Right renal cortex interstitium (tissue), 3 donors: ENCODE results near the gene ZNF695. TPM values are rescaled to one million over a fixed set of nuclear protein-coding genes. Genes with fewer than 3 reads are reported as not detected.
A peak's percentile ranks its signal among the peaks of the same experiment; 100 is the strongest.
"Not testable (repeated sequence)": the region's sequence is repeated elsewhere in the genome, so short reads cannot be mapped to it uniquely, and the experiment has no call there.

Experiments used
- DNase-seq, 3 donors: peaks; one replicate each; pipeline ENCODE4 v3.0.0-alpha.2; 2013; ENCODE audit warnings: low read depth in 3 of 3, low spot score in 2 of 3
- polyA plus RNA-seq, 3 donors: library from polyadenylated mRNA; unstranded; fragments of 120-200 nt; gene quantifications; one replicate each; pipeline ENCODE4 v1.2.1, GENCODE V29; 2013; ENCODE audit not compliant: insufficient read length in 3 of 3

Gene ZNF695
- polyA plus RNA-seq: 1 to 10 TPM; 3.5 to 5.5 (median 4.5) TPM

GRCh38 chr1:247007511-247008405 lies at the start of gene ZNF695:
ZNF695 (minus strand) TSS chr1:247008057; CDS start chr1:247007908, 149 bp downstream.
- DNase-seq: peak; percentile 80 to 91 (median 83)

- no peak for DNase-seq
Measured at GRCh38 chr1:247056071-247056470, 48.2 kb upstream of the ZNF695 start.

DNA sequence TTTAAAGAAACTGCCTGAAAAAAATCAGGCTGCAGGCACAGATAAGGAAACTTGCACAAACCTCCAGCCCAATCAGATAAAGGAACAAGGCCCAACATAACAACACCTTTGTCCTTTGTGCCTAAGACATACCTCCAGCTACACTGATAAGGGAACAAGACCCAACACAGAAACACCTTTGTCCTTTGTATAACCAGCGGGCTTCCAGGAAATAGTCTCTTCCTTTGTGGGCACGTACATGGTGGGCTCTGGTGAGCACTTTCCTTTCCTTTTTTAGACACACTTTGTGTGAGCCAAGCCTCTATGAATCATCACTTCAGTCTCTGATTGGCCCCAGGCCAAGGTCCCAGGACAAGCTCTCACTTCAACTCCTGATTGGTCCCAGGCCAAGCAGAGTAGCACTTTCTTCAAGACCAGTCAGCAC lies 47.1 kb upstream of the ZNF695 start:
- DNase-seq: no peak

- no peak for DNase-seq
Measured at GRCh38 chr1:247047702-247048101, 39.8 kb upstream of the ZNF695 start.

DNA sequence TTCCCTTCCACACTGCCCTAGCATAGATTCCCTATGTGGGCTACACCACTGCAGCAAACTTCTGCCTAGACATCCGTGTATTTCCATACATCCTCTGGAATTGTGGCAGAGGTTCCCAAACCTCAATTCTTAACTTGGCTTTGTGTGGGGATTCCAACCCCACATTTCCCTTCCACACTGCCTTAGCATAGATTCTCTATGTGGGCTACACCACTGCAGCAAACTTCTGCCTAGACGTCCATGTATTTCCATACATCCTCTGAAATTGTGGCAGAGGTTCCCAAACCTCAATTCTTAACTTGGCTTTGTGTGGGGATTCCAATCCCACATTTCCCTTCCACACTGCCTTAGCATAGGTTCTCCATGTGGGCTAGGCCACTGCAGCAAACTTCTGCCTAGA lies 39.4 kb upstream of the ZNF695 start:
- no peak for DNase-seq

- DNase-seq: no peak
Measured at GRCh38 chr1:247043406-247043805, 35.5 kb upstream of the ZNF695 start.

- no peak for DNase-seq
Measured at GRCh38 chr1:247037511-247038320, 29.9 kb upstream of the ZNF695 start.

DNA sequence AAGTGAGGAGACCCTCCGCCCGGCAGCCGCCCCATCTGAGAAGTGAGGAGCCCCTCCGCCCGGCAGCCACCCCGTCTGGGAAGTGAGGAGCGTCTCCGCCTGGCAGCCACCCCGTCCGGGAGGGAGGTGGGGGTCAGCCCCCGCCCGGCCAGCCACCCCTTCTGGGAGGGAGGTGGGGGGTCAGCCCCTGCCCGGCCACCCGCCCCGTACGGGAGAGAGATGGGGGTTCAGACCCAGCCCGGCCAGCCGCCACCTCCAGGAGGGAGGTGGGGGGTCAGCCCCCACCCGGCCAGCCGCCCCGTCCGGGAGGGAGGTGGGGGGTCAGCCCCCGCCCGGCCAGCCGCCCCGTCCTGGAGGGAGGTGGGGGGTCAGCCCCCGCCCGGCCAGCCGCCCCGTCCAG lies 24.4 kb upstream of the ZNF695 start:
- not testable (repeated sequence) for DNase-seq

- not testable (repeated sequence) for DNase-seq
Measured at GRCh38 chr1:247024658-247025057, 16.8 kb upstream of the ZNF695 start.

GRCh38 chr1:247013391-247013790 lies 5.5 kb upstream of the ZNF695 start:
- no peak for DNase-seq

GRCh38 chr1:247008406-247008799 lies 546 bp upstream of the ZNF695 start:
- no peak for DNase-seq

DNA sequence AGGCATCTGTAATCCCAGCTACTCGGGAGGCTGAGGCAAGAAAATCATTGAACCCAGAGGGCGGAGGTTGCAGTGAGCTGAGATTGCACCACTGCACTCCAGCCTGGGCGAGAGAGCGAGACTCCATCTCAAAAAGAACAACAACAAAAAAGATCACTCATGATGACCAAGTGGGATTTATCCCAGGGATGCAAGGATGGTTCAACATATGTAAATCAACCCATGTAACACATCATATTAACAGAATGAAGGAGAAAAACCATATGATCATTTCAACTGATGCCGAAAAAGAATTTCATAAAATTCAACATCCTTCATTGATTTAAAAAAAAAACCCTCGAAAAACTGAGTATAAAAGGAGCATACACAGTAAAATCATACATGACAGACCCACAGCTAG lies 3.8 kb downstream of the ZNF695 start:
- not testable (repeated sequence) for DNase-seq

DNA sequence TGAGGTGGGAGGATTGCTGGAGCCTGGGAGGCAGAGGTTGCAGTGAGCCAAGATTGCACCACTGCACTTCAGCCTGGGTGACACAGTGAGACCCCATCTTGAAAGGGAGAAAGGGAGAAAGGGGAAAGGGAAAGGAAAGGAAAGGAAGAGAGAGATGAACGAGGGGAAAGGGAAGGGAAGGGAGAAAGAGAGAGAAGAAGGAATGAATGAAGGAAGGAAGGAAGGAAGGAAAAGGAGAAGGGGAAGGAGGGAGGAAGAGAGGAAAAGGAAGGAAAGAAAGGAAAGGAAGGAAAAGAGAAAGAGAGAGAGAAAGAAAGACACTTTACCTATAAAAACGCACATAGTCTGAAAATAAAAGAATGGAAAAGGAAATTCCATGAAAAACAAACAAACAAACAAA lies 18.0 kb downstream of the ZNF695 start:
- no peak for DNase-seq

DNA sequence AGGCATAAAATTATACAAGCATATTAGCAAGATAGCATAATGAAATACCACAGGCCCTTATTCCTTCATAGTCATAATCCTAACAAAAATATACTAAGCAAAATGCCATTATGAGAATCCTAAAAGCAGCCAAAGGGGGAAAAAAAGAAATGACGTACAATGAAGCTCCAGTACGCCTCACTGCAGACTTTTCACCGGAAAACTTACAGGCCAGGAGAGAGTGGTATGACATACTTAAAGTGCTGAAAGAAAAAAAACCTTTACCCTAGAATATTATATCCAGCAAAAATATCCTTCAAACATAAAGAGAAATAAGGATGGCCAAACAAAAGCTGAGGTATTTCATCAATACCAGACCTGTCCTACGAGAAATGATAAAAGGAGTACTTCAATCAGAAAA lies 19.5 kb downstream of the ZNF695 start:
- DNase-seq: no peak

DNA sequence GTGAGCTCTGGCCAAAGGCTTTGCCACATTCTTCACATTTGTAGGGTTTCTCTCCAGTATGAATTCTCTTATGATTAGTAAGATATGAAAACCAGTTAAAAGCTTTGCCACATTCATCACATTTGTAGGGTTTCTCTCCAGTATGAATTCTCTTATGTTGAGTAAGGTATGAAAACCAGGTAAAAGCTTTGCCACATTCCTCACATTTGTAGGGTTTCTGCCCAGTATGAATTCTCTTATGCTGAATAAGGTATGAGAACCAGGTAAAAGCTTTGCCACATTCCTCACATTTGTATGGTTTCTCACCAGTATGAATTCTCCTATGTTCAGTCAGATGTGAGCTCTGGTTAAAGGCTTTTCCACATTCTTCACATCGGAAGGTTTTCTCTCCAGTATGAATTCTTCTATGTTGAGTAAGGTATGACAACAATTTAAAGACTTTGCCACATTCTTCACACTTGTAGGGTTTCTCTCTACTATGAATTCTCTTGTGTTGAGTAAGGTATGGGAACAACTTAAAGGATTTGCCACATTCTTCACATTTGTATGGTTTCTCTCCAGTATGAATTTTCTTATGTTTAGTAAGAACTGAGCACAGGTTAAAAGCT lies 20.7 kb downstream of the ZNF695 start:
- no peak for DNase-seq

DNA sequence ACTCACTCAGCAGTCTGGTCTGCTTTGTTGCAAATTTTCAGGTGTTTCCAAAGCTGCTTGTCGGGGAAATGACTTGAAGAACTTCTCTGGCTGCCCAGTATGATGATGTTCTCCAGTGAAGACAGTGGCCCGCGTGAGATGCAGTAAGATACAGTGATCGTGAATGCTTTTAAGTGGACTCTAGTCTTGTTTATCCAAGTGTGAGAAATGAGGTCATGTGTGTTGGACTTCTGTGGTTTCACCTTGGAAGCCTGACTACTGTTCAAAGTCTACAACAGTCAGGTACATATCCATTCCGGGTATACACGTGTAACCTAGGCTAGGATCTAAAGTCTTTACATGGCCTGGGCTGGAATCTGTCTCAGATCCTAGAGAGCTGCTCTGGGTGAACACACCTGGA lies 29.1 kb downstream of the ZNF695 start:
- DNase-seq: no peak

DNA sequence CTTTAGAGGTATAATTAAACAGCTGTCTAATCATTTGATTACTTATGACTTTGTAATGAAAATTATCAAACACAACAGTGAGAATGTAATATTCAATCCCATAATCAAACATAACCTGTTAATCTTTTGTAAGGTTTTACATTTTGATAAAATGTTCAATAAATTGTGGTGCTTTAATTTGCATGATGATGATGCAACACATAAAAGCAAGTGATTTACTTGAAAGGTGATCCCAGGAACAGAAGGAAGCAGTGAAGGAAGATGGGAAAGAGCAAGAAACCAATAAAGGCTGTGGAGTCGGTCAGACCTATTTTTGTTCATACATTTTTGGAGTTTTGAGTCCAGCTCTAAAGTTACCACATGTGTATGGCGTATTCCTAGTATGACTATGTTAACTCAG lies 29.6 kb downstream of the ZNF695 start:
- no peak for DNase-seq

- no peak for DNase-seq
Measured at GRCh38 chr1:246971969-246972368, 35.9 kb downstream of the ZNF695 start.

GRCh38 chr1:246971090-246971721 lies 36.7 kb downstream of the ZNF695 start:
- no peak for DNase-seq

- DNase-seq: no peak
Measured at GRCh38 chr1:246969621-246970020, 38.2 kb downstream of the ZNF695 start.

GRCh38 chr1:246966502-246966901 lies 41.4 kb downstream of the ZNF695 start:
- no peak for DNase-seq
